Measurements from ENCODE around the gene ST3GAL6. TPM values are rescaled to one million over a fixed set of nuclear protein-coding genes. Genes with fewer than 3 reads are reported as not detected.

ST3GAL6 gene
- total RNA-seq, 1 donor from 2014 or later, result 29.4 TPM

DNA sequence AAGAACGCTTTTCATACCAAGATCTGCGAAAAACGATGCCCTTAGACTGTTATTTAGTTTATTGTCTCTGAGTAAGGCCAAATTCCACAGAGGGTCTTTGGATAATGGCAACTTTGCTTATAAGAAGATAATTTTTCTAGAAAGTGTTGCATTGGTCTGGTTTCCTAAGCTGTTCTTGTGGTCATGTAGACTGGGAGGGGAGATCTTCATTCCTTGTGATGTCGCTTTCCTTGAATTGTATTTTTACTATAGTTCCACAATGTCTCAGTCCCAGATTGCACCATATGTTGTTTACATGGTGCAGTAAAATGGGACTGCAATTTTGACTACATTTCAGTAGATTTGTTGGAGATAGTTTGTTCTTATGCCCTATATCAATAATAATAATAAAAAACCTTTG lies 28.8 kb upstream of the ST3GAL6 start:
- H3K4me3 ChIP-seq, result peak overlapping the region; percentile 78

GRCh38 chr3:98734735-98735134 lies 28.4 kb upstream of the ST3GAL6 start:
- Histone ChIP-seq H3K36me3 (no peaks in the 10 kb centered on the region), H3K27ac (no peak overlapping the region), H3K4me1 (peaks cover 9% of the 10 kb centered on the region), H3K27me3 (no peaks in the 10 kb centered on the region), H3K9me3 (no peaks in the 10 kb centered on the region), H3K4me3 (peak overlapping the region; percentile 78)
- intact Hi-C loops (cut with DNase I), result no loop called here
- no peak for ATAC-seq
- DNase-seq, result no peak
- TF ChIP-seq, protein P1, sequence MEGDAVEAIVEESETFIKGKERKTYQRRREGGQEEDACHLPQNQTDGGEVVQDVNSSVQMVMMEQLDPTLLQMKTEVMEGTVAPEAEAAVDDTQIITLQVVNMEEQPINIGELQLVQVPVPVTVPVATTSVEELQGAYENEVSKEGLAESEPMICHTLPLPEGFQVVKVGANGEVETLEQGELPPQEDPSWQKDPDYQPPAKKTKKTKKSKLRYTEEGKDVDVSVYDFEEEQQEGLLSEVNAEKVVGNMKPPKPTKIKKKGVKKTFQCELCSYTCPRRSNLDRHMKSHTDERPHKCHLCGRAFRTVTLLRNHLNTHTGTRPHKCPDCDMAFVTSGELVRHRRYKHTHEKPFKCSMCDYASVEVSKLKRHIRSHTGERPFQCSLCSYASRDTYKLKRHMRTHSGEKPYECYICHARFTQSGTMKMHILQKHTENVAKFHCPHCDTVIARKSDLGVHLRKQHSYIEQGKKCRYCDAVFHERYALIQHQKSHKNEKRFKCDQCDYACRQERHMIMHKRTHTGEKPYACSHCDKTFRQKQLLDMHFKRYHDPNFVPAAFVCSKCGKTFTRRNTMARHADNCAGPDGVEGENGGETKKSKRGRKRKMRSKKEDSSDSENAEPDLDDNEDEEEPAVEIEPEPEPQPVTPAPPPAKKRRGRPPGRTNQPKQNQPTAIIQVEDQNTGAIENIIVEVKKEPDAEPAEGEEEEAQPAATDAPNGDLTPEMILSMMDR (IDR thresholded peaks at IDR 0.05), result no peak

More for the DNA sequence above, 28.8 kb upstream of the ST3GAL6 start:
- no peaks in the 10 kb centered on the region for H3K36me3 ChIP-seq
- DNase-seq (no peak), ATAC-seq (no peak)
- H3K9me3 ChIP-seq, result no peaks in the 10 kb centered on the region
- H3K4me1 ChIP-seq, result peaks cover 9% of the 10 kb centered on the region
- intact Hi-C loops (cut with DNase I), result no loop called here
- TF ChIP-seq, protein P1 (IDR thresholded peaks at IDR 0.05), result no peak
- no peaks in the 10 kb centered on the region for H3K27me3 ChIP-seq
- peak overlapping the region; percentile 79 for H3K27ac ChIP-seq

DNA sequence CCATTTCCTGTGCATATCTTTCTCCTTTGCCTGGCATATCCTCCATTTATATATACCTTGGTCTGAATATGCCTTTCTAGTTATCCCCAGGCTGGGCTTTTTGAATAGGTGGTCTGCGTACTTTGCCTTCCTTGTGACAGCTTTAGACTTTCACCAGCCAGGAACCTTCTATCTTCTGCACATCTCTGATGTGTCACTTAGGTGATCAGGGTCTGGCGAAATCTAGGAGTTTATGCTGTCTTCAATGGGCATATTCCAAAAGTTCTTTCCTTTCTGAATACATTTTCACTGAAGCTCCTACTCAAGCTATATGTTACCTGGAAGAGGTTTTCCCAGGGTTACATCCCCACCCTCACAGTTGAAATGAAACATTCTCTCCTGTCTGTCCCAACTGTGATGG lies 27.8 kb upstream of the ST3GAL6 start:
- no peak overlapping the region for H3K27ac ChIP-seq
- ATAC-seq, result no peak
- no peaks in the 10 kb centered on the region for H3K27me3 ChIP-seq
- H3K36me3 ChIP-seq, result no peaks in the 10 kb centered on the region
- no peaks in the 10 kb centered on the region for H3K9me3 ChIP-seq
- no peak overlapping the region for H3K4me3 ChIP-seq
- no peak for DNase-seq
- peaks cover 9% of the 10 kb centered on the region for H3K4me1 ChIP-seq
- TF ChIP-seq, protein P1 (IDR thresholded peaks at IDR 0.05), result no peak
- intact Hi-C loops (cut with DNase I), result no loop called here

GRCh38 chr3:98735761-98736269 lies 27.3 kb upstream of the ST3GAL6 start:
- Histone ChIP-seq H3K4me1 (peaks cover 9% of the 10 kb centered on the region), H3K9me3 (no peaks in the 10 kb centered on the region), H3K27ac (no peak overlapping the region), H3K27me3 (no peaks in the 10 kb centered on the region), H3K4me3 (no peak overlapping the region), H3K36me3 (no peaks in the 10 kb centered on the region)
- TF ChIP-seq, protein P1 (IDR thresholded peaks at IDR 0.05), result no peak
- ATAC-seq (no peak), DNase-seq (no peak)
- intact Hi-C loops (cut with DNase I), result no loop called here

DNA sequence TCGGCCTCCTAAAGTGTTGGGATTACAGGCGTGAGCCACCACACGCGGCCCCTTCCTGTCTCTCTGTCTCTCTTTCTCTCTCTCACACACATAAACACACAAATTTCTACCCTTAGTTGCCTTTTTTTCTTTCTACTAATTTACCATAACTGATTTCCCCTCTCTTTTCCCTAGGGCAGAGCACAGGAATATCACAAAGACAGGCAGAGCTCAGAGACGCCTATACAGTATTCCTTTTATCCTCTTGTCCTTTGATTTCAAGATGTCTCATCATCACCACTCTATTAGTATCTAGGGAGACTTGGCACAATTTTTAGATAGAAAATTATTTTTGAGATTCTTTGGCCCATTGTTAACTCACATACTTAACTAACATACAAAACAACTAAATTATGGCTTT lies 25.8 kb upstream of the ST3GAL6 start:
- Histone ChIP-seq H3K27ac (no peak overlapping the region), H3K36me3 (no peaks in the 10 kb centered on the region), H3K27me3 (no peaks in the 10 kb centered on the region), H3K4me1 (peaks cover 9% of the 10 kb centered on the region), H3K4me3 (no peak overlapping the region), H3K9me3 (no peaks in the 10 kb centered on the region)
- DNase-seq (no peak), ATAC-seq (no peak)
- TF ChIP-seq, protein P1 (IDR thresholded peaks at IDR 0.05), result no peak
- intact Hi-C loops (cut with DNase I), result no loop called here

DNA sequence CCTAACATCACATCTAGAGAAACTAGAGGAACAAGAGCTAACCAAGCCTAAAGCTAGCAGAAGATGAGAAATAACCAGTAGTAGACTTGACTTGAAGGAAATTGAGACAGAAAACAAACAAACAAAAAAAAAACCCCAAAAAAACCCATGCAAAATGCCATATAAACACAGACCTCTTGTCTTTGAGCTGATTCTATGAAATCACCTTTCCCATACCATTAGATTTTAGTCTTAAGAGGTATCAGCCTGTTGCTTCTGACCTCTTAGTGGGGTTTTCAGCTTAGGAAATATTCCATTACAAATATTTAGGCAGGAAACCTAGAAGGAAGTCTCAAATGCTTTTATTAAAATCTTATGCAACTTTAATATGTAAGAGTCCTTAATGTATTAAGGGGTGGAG lies 23.9 kb upstream of the ST3GAL6 start:
- ATAC-seq (no peak), DNase-seq (no peak)
- H3K4me1 ChIP-seq, result peaks cover 9% of the 10 kb centered on the region
- H3K4me3 ChIP-seq, result no peak overlapping the region
- intact Hi-C loops (cut with DNase I), result no loop called here
- no peaks in the 10 kb centered on the region for H3K27me3 ChIP-seq
- no peaks in the 10 kb centered on the region for H3K36me3 ChIP-seq
- no peak overlapping the region for H3K27ac ChIP-seq
- no peaks in the 10 kb centered on the region for H3K9me3 ChIP-seq
- TF ChIP-seq, protein P1 (IDR thresholded peaks at IDR 0.05), result no peak
